H1 (cell line): ENCODE data around the gene PKD1L1. TPM values are rescaled to one million over a fixed set of nuclear protein-coding genes. Genes with fewer than 3 reads are reported as not detected.

Source experiments
- CTCF ChIA-PET: fragments of 300-600 bp; sonication (Branson Sonifier 250); formaldehyde crosslinking; loops from one replicate; lab custom pipeline; 2021; ENCODE audit not compliant: partially characterized antibody; lab: Charles Lee
- POLR2A ChIA-PET: fragments of 300-600 bp; sonication (Branson Sonifier 250); formaldehyde crosslinking; loops from one replicate; lab custom pipeline; 2021; ENCODE audit warnings: inconsistent platforms; ENCODE audit not compliant: partially characterized antibody; lab: Charles Lee
- DNase-seq, 2 experiments: peaks; one replicate each; pipeline versions ENCODE4 v3.0.0 to v3.0.0-alpha.2; 2010 to 2022; ENCODE audit warnings: low spot score in 2 of 2, low read depth in 1 of 2, mixed read lengths in 1 of 2
- FAIRE-seq: peaks from 2 replicates; lab custom pipeline; 2011; peaks lifted over from hg19 to GRCh38; lab: Jason Lieb, UNC
- H2AFZ ChIP-seq: 2 replicates; pipeline ENCODE4 v1.8.1; 2012; ENCODE audit warnings: low read length, inconsistent platforms
- H2AK5ac ChIP-seq: 2 replicates; pipeline ENCODE4 v1.6.1; 2013; ENCODE audit warnings: low read depth, low read length
- H2BK120ac ChIP-seq: replicated peaks from 2 replicates; pipeline ENCODE3; 2013; ENCODE audit warnings: low read depth, low read length, inconsistent platforms
- H2BK12ac ChIP-seq: 2 replicates; pipeline ENCODE4 v1.6.1; 2013; ENCODE audit warnings: low read depth, low read length
- H2BK15ac ChIP-seq: 2 replicates; pipeline ENCODE4 v1.6.1; 2013; ENCODE audit warnings: low read length
- H2BK20ac ChIP-seq: 2 replicates; pipeline ENCODE4 v1.6.1; 2013; ENCODE audit warnings: low read length
- H2BK5ac ChIP-seq: 2 replicates; pipeline ENCODE4 v1.6.1; 2013; ENCODE audit warnings: low read depth, low read length
- H3K14ac ChIP-seq: 2 replicates; pipeline ENCODE4 v1.6.1; 2013; ENCODE audit warnings: inconsistent platforms; ENCODE audit not compliant: insufficient read length
- H3K18ac ChIP-seq: 2 replicates; pipeline ENCODE4 v1.6.1; 2013; ENCODE audit warnings: low read length; ENCODE audit errors: extremely low read depth
- H3K23ac ChIP-seq: 2 replicates; pipeline ENCODE4 v1.6.1; 2013; ENCODE audit warnings: inconsistent platforms; ENCODE audit not compliant: insufficient read length
- H3K23me2 ChIP-seq: 2 replicates; pipeline ENCODE4 v1.6.1; 2013; ENCODE audit warnings: low read depth, low read length
- H3K27ac ChIP-seq: 2 replicates; pipeline ENCODE4 v1.6.1; 2011; ENCODE audit warnings: low read depth, low read length, inconsistent platforms
- H3K27me3 ChIP-seq, 4 experiments: replicated peaks in 1 of 4; 1 replicate in 1 of 4; 2 replicates in 3 of 4; pipeline versions ENCODE4 v1.6.1 to v1.8.1; 2011 to 2013; ENCODE audit warnings: low read length in 3 of 4, mild to moderate bottlenecking in 3 of 4, inconsistent platforms in 2 of 4, mixed read lengths in 2 of 4, moderate library complexity in 1 of 4; ENCODE audit not compliant: control insufficient read depth in 3 of 4, insufficient read depth in 3 of 4; ENCODE audit errors: extremely low read depth in 1 of 4
- H3K36me3 ChIP-seq, 4 experiments: 2 replicates each; pipeline versions ENCODE4 v1.6.1 to v1.8.1; 2011 to 2013; ENCODE audit warnings: mild to moderate bottlenecking in 4 of 4, low read length in 3 of 4, moderate library complexity in 2 of 4, control low read depth in 1 of 4, inconsistent platforms in 1 of 4; ENCODE audit not compliant: insufficient read depth in 4 of 4, control insufficient read depth in 2 of 4
- H3K4ac ChIP-seq: replicated peaks from 2 replicates; pipeline ENCODE3; 2013; ENCODE audit warnings: low read length, low read depth, mixed read lengths, inconsistent platforms; ENCODE audit not compliant: insufficient read length
- H3K4me1 ChIP-seq, 4 experiments: replicated peaks in 1 of 4; 1 replicate in 1 of 4; 2 replicates in 3 of 4; pipeline versions ENCODE4 v1.6.1 to v1.8.1; 2011 to 2013; ENCODE audit warnings: low read length in 3 of 4, inconsistent platforms in 2 of 4, mixed read lengths in 1 of 4; ENCODE audit not compliant: insufficient read depth in 4 of 4, control insufficient read depth in 3 of 4
- H3K4me2 ChIP-seq, 2 experiments: 2 replicates each; pipeline versions ENCODE4 v1.6.1 to v1.8.1; 2011 to 2013; ENCODE audit warnings: low read depth in 2 of 2, low read length in 2 of 2, control low read depth in 1 of 2, inconsistent platforms in 1 of 2, mild to moderate bottlenecking in 1 of 2; ENCODE audit not compliant: insufficient read depth in 1 of 2
- H3K4me3 ChIP-seq, 4 experiments: fragments of 200-600, 300-600 bp in 1 of 4; sonication (generic), shearing (Covaris generic), sonication (Bioruptor Twin) in 1 of 4; 2 replicates each; pipeline versions ENCODE4 v1.5.1 to v1.8.1; 2011 to 2016; ENCODE audit warnings: low read length in 4 of 4, low read depth in 3 of 4, control low read depth in 2 of 4, inconsistent platforms in 2 of 4, mild to moderate bottlenecking in 2 of 4, mixed read lengths in 1 of 4, moderate library complexity in 1 of 4; ENCODE audit not compliant: insufficient read depth in 2 of 4; ENCODE audit errors: extremely low read depth in 1 of 4
- H3K56ac ChIP-seq: replicated peaks from 2 replicates; pipeline ENCODE3; 2013; ENCODE audit warnings: low read depth, mild to moderate bottlenecking, mixed read lengths, low read length, inconsistent platforms; ENCODE audit not compliant: insufficient read length
- H3K79me1 ChIP-seq: 2 replicates; pipeline ENCODE4 v1.6.1; 2013; ENCODE audit warnings: low read depth, low read length, control low read depth
- H3K79me2 ChIP-seq, 2 experiments: 2 replicates each; pipeline versions ENCODE4 v1.6.1 to v1.8.1; 2012 to 2013; ENCODE audit warnings: low read length in 2 of 2, mild to moderate bottlenecking in 2 of 2, inconsistent platforms in 1 of 2; ENCODE audit not compliant: insufficient read depth in 2 of 2, control insufficient read depth in 1 of 2
- H3K9ac ChIP-seq, 4 experiments: replicated peaks in 1 of 4; 1 replicate in 1 of 4; 2 replicates in 3 of 4; pipeline versions ENCODE4 v1.6.1 to v1.8.1; 2011 to 2013; ENCODE audit warnings: low read depth in 3 of 4, low read length in 3 of 4, control low read depth in 2 of 4, mild to moderate bottlenecking in 2 of 4, moderate library complexity in 2 of 4, inconsistent platforms in 1 of 4; ENCODE audit errors: extremely low read depth in 1 of 4
- H3K9me3 ChIP-seq, 2 experiments: 2 replicates each; pipeline versions ENCODE4 v1.6.1 to v1.8.1; 2012 to 2013; ENCODE audit warnings: mild to moderate bottlenecking in 2 of 2, moderate library complexity in 2 of 2, control low read depth in 1 of 2, inconsistent platforms in 1 of 2, low read depth in 1 of 2, low read length in 1 of 2, mixed read lengths in 1 of 2; ENCODE audit not compliant: insufficient read depth in 2 of 2
- H4K20me1 ChIP-seq, 2 experiments: replicated peaks in 1 of 2; 2 replicates each; pipeline versions ENCODE3 to v1.8.1; 2011 to 2013; ENCODE audit warnings: inconsistent platforms in 2 of 2, low read length in 2 of 2, mild to moderate bottlenecking in 1 of 2; ENCODE audit not compliant: insufficient read depth in 2 of 2, control insufficient read depth in 1 of 2
- H4K5ac ChIP-seq: 2 replicates; pipeline ENCODE4 v1.6.1; 2013; ENCODE audit warnings: low read length, low read depth, mixed read lengths, inconsistent platforms; ENCODE audit not compliant: insufficient read length
- H4K8ac ChIP-seq: 2 replicates; pipeline ENCODE4 v1.8.0; 2013; ENCODE audit warnings: mild to moderate bottlenecking, moderate library complexity, low read length, inconsistent platforms; ENCODE audit not compliant: insufficient read depth; ENCODE audit errors: extremely low read depth
- H4K91ac ChIP-seq: replicated peaks from 2 replicates; pipeline ENCODE3; 2013; ENCODE audit warnings: low read length, mixed read lengths, inconsistent platforms; ENCODE audit not compliant: insufficient read length
- CHD2 ChIP-seq: IDR thresholded peaks from 2 replicates; pipeline ENCODE4 v1.6.1; 2012; ENCODE audit warnings: low read length, improper control_type of control experiment
- HDAC6 ChIP-seq: IDR thresholded peaks from one replicate; pipeline ENCODE4 v1.7.1; 2012; ENCODE audit warnings: low read depth, mild to moderate bottlenecking, inconsistent platforms, low read length, moderate library complexity
- NRF1 ChIP-seq: IDR thresholded peaks from 2 replicates; pipeline ENCODE4 v1.6.1; 2011; ENCODE audit warnings: mild to moderate bottlenecking, low read depth, low read length, improper control_type of control experiment
- RAD21 ChIP-seq, 2 experiments: IDR thresholded peaks in 1 of 2; conservative IDR thresholded peaks in 1 of 2; 2 replicates each; pipeline ENCODE4 v1.6.1; 2011; ENCODE audit warnings: low read depth in 2 of 2, low read length in 2 of 2, improper control_type of control experiment in 1 of 2, inconsistent platforms in 1 of 2, mild to moderate bottlenecking in 1 of 2, moderate library complexity in 1 of 2
- RNF2 ChIP-seq: fragments of 200-900, 300-1000 bp; sonication (generic); IDR thresholded peaks from 2 replicates; pipeline ENCODE4 v1.7.1; 2016; ENCODE audit warnings: borderline replicate concordance, low read depth, mild to moderate bottlenecking, antibody characterized with exemption, low read length; ENCODE audit not compliant: poor library complexity, severe bottlenecking; ENCODE audit errors: missing control alignments
- TAF7 ChIP-seq: optimal IDR thresholded peaks from 2 replicates; pipeline ENCODE3; 2011; ENCODE audit warnings: low read depth, mild to moderate bottlenecking, inconsistent platforms, low read length, moderate library complexity, borderline replicate concordance
- WGBS, 2 experiments: shearing (Covaris generic) in 1 of 2; methylation state at CpG; one replicate each; pipeline versions ENCODE4 v1.1.6 to v1.1.7; 2013 to 2015; ENCODE audit warnings: low lambda C conversion rate in 2 of 2, mixed read lengths in 2 of 2, inconsistent platforms in 1 of 2, low coverage in 1 of 2, missing lambda C conversion rate in 1 of 2; ENCODE audit not compliant: insufficient replicate concordance in 2 of 2, insufficient coverage in 1 of 2, insufficient read length in 1 of 2; ENCODE audit errors: extremely low coverage in 1 of 2, missing lambda C conversion rate in 1 of 2; 5-methylcytosine and 5-hydroxymethylcytosine counted together
- polyA plus RNA-seq, 7 experiments: library from polyadenylated mRNA; depleted of rRNA in 3 of 7; stranded (reverse) in 5 of 7; unstranded in 2 of 7; fragments of >200 nt in 5 of 7; fragments of 200-250 nt in 2 of 7; gene quantifications; 1 replicate in 5 of 7; 2 replicates in 1 of 7; 4 replicates in 1 of 7; pipeline versions ENCODE4 v1.2.1 to v1.2.3, GENCODE V29; 2011 to 2013; ENCODE audit warnings: missing spikeins in 2 of 7, mixed read lengths in 2 of 7
- total RNA-seq: library from RNA; stranded (reverse); fragmentation: NEBNext Ultra II Directional; extraction: Animal tissue kit (Norgen Biotek cat#: 25700); gene quantifications from 2 replicates; pipeline ENCODE4 v1.2.1, GENCODE V29; 2021
- TF ChIP-seq, protein P1 (sequence below), 3 experiments: IDR thresholded peaks; 1 replicate in 2 of 3; 2 replicates in 1 of 3; pipeline versions ENCODE4 v1.5.1 to v1.6.1; 2011; ENCODE audit warnings: low read length in 3 of 3, mild to moderate bottlenecking in 3 of 3, inconsistent platforms in 2 of 3, low read depth in 1 of 3, moderate library complexity in 1 of 3; ENCODE audit not compliant: insufficient read depth in 1 of 3; ENCODE audit errors: control extremely low read depth in 1 of 3
- TF ChIP-seq, protein P2 (sequence below): IDR thresholded peaks from 2 replicates; pipeline ENCODE4 v1.6.1; 2012; ENCODE audit warnings: inconsistent platforms
- TF ChIP-seq, protein P3 (sequence below): IDR thresholded peaks from 2 replicates; pipeline ENCODE4 v1.6.1; 2011; ENCODE audit warnings: low read length, improper control_type of control experiment

Gene PKD1L1
- total and polyA plus RNA-seq, 2 of the 8 experiments (the other 6 are each of a cell fraction or from before 2014, with no cell fraction given), result 0.22 to 0.35 TPM

DNA sequence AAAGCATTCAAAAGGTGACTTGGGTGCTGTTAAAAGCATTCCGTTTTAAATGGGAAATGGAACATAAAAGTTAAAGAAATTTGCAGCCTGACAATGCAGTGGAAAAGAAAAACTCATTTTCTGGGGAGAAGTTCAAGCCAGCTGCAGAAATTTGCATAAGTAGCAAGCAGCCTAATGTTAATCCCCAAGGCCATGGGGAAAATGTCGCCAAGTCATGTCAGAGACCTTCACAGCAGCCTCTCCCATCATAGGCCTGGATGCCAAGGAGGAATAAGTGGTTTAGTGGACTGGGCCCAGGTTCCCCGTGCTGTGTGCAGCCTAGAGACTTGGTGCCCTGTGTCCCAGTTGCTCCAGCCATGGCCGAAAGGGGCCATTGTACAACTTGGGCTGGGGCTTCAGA, 154.2 kb downstream of the PKD1L1 start:
- DNase-seq, result no peak
- no peak overlapping the region for H3K4me2 ChIP-seq
- H3K9ac ChIP-seq, result no peak overlapping the region
- no peak overlapping the region for H3K18ac ChIP-seq
- H2BK15ac ChIP-seq, result no peak overlapping the region
- no peaks in the 10 kb centered on the region for H3K79me1 ChIP-seq
- H3K36me3 ChIP-seq, result no peaks in the 10 kb centered on the region
- H3K23me2 ChIP-seq, result no peaks in the 10 kb centered on the region
- H3K4ac ChIP-seq, result no peak overlapping the region
- H3K27ac ChIP-seq, result no peak overlapping the region
- H3K4me1 ChIP-seq, result no peaks in the 10 kb centered on the region
- H3K9me3 ChIP-seq, result no peaks in the 10 kb centered on the region
- H2BK5ac ChIP-seq, result no peak overlapping the region
- no peak overlapping the region for H4K91ac ChIP-seq
- H3K56ac ChIP-seq, result no peak overlapping the region
- ChIA-PET CTCF (interaction anchor here (1.4 kb wide), 1 partner anchor 17 kb away, joined by 3 read pairs; no protein-coding TSS in a partner anchor), POLR2A (no interaction called here)
- H2AFZ ChIP-seq, result no peak overlapping the region
- no peaks in the 10 kb centered on the region for H3K27me3 ChIP-seq
- no peak overlapping the region for H4K8ac ChIP-seq
- no peak overlapping the region for H2BK20ac ChIP-seq
- no peaks in the 10 kb centered on the region for H3K79me2 ChIP-seq
- WGBS, 2 experiments, result 71% methylated on average over 4 of the region's 4 CpGs; no CpG with 5 or more reads in 1 of the 2 experiments
- H3K23ac ChIP-seq, result no peak overlapping the region
- H2BK120ac ChIP-seq, result no peak overlapping the region
- no peak overlapping the region for H2BK12ac ChIP-seq
- no peak overlapping the region for H3K4me3 ChIP-seq
- FAIRE-seq, result no peak
- no peak overlapping the region for H3K14ac ChIP-seq
- no peaks in the 10 kb centered on the region for H4K20me1 ChIP-seq
- no peak overlapping the region for H2AK5ac ChIP-seq
- H4K5ac ChIP-seq, result no peak overlapping the region
- no peak for TF ChIP-seq HDAC6
- TF ChIP-seq RAD21 (IDR thresholded peaks at IDR 0.05 in 1 of 2, conservative IDR thresholded peaks at IDR 0.05 in 1 of 2; ENCODE audit: low read depth in 2 of 2, low read length in 2 of 2), result no peak
- no peak for TF ChIP-seq TAF7
- TF ChIP-seq NRF1, result no peak
- TF ChIP-seq, protein P1, sequence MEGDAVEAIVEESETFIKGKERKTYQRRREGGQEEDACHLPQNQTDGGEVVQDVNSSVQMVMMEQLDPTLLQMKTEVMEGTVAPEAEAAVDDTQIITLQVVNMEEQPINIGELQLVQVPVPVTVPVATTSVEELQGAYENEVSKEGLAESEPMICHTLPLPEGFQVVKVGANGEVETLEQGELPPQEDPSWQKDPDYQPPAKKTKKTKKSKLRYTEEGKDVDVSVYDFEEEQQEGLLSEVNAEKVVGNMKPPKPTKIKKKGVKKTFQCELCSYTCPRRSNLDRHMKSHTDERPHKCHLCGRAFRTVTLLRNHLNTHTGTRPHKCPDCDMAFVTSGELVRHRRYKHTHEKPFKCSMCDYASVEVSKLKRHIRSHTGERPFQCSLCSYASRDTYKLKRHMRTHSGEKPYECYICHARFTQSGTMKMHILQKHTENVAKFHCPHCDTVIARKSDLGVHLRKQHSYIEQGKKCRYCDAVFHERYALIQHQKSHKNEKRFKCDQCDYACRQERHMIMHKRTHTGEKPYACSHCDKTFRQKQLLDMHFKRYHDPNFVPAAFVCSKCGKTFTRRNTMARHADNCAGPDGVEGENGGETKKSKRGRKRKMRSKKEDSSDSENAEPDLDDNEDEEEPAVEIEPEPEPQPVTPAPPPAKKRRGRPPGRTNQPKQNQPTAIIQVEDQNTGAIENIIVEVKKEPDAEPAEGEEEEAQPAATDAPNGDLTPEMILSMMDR (IDR thresholded peaks at IDR 0.05; ENCODE audit: control extremely low read depth in 1 of 3, insufficient read depth in 1 of 3, low read depth in 1 of 3, low read length in 3 of 3), result no peak
- TF ChIP-seq, protein P2, sequence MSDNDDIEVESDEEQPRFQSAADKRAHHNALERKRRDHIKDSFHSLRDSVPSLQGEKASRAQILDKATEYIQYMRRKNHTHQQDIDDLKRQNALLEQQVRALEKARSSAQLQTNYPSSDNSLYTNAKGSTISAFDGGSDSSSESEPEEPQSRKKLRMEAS, result no peak
- no peak for TF ChIP-seq CHD2
- TF ChIP-seq RNF2, result no peak
- TF ChIP-seq, protein P3, sequence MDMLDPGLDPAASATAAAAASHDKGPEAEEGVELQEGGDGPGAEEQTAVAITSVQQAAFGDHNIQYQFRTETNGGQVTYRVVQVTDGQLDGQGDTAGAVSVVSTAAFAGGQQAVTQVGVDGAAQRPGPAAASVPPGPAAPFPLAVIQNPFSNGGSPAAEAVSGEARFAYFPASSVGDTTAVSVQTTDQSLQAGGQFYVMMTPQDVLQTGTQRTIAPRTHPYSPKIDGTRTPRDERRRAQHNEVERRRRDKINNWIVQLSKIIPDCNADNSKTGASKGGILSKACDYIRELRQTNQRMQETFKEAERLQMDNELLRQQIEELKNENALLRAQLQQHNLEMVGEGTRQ, result no peak
